ENCODE measurements around the gene CXCR1.
"Not testable (repeated sequence)": the region's sequence is repeated elsewhere in the genome, so short reads cannot be mapped to it uniquely, and the experiment has no call there.

DNA sequence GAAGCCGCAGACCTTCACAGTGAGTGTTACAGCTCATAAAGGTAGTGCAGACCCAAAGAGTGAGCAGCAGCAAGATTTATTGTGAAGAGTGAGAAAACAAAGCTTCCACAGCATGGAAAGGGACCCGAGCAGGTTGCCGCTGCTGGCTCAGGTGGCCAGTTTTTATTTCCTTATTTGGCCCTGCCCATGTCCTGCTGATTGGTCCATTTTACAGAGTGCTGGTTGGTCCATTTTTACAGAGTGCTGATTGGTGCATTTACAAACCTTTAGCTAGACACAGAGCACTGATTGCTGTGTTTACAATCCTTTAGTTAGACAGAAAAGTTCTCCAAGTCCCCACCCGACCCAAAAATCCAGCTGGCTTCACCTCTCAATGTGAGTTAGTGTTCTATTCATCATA is 45.0 kb downstream of the CXCR1 start:
- TF ChIP-seq ZNF274 (IDR thresholded peaks at IDR 0.05; ENCODE audit: low read depth, low read length); YY1 (IDR thresholded peaks at IDR 0.05; ENCODE audit: insufficient read depth, insufficient read length); SUZ12 (IDR thresholded peaks at IDR 0.05; ENCODE audit: extremely low read depth, insufficient read depth, insufficient read length): not testable (repeated sequence)
